HG02870 (cell line): ENCODE measurements around the gene RBP7.
"Not testable (repeated sequence)": the region's sequence is repeated elsewhere in the genome, so short reads cannot be mapped to it uniquely, and the experiment has no call there.

Source experiments
- ATAC-seq: cut with Tn5 transposase; IDR thresholded peaks from one replicate; pipeline ENCODE4 v1.9.1; 2021; ENCODE audit warnings: mild to moderate bottlenecking, moderate library complexity; ENCODE audit not compliant: unreplicated experiment

Gene RBP7

DNA sequence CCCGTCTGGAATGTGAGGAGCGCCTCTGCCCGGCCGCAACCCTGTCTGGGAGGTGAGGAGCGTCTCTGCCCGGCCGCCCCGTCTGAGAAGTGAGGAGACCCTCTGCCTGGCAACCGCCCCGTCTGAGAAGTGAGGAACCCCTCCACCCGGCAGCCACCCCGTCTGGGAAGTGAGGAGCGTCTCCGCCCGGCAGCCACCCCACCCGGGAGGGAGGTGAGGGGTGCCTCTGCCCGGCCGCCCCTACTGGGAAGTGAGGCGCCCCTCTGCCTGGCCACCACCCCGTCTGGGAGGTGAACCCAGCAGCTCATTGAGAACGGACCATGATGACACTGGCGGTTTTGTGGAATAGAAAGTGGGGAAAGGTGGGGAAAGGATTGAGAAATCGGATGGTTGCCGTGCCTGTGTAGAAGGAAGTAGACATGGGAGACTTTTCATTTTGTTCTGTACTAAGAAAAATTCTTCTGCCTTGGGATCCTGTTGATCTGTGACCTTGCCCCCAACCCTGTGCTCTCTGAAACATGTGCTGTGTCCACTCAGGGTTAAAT, 32.0 kb downstream of the RBP7 start:
- ATAC-seq = not testable (repeated sequence)

DNA sequence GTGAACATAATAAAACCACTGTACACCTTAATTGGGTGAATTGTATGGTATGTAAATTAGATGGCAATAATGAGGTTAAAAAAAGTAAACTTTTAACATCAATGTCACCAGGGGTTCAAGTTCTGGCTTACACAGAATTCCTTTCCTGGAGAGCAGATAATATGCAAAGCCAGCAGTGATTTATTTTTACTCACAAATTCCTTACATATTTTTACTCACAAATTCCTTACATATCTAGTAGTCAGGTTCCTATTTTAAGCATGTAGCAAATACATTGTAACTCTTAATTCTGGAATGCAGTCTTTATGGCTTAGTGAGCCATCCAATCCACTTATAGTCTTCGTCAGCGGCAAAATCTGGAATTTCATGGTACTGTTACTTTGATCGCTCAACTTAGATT, 34.4 kb downstream of the RBP7 start:
- ATAC-seq = no peak

DNA sequence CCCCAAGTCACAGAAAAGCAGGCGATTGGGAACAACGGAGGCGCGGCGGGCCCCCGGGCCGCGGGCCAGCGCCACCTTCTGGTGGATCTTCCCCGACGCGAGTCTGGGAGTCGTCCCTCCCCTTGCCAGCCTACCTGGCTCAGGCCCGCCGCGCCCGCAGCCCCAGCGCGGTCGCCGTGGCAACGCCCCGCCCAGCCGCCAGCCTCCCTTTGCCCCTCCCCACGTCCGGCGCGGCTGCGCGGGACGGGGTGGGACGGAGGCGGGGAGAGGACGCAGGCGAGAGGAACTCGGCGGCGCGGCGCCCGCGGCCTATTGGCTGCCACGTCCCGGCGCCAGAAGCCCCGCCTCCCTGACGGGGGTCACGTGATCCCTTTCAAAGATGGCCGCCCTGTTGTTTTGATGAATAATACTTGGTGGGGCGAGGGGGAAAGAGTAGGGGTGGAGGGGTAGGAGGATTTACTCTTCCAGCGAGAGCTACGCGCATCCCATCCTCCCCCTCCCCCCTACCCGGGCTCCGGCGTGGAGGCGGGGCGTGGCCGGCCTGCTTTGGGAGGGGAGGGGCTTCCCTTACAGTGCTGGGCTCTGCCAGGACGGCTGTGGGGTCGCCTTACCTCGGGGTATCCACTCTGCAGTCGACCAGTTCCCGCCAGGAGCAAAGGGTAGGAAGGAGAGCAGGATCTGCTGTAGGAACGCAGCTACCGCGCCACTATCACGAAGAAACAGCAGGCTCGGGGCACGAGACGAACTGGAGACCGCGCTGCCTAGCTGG, 35.7 kb downstream of the RBP7 start, which contains the start of gene UBE4B:
Gene UBE4B (plus strand): TSS at position 369 of the 769 bp plus-strand sequence. CDS start 713 bp downstream, outside the sequence.
- peak; percentile 93 for ATAC-seq

DNA sequence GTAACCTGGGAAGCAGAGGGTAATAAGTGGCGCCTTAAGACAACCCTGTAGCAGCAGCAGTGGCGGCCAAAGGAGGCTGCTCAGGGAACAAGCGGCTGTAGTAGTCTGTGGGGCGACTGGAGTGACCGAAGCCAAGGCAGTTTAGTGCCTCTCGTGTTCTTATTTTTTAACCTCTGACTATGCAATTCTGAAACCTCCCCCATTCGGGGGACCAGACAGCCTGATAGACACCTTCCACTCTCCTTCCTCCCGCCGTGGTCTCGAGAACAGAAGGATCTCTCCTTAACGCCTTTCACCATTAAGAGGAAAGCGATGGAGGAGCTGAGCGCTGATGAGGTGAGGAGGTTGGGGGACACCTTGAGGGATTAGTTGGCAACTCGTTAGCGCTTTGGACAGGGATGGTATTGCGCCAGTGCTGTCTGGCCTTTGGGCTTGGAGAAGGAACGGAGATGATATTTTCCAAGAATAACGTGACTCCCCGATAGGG, 36.4 kb downstream of the RBP7 start:
- ATAC-seq = peak; percentile 22

DNA sequence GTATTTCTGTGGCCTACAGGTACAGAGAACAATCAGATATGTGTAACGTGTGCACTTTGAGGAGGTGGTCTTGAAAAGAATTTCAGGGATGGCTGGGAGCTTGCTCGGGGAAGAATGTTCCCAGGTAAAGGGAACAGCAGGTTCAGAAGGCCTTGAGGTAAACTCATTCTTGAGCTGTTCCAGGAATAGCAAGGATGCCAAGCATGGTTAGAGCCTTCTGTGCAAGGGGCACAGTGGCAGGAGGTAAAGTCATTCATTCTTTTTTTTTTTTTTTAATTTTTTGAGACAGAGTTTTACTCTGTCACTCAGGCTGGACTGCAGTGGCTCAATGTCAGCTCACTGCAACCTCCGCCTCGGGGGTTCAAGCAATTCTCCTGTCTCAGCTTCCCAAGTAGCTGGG, 45.7 kb downstream of the RBP7 start:
- ATAC-seq = no peak

DNA sequence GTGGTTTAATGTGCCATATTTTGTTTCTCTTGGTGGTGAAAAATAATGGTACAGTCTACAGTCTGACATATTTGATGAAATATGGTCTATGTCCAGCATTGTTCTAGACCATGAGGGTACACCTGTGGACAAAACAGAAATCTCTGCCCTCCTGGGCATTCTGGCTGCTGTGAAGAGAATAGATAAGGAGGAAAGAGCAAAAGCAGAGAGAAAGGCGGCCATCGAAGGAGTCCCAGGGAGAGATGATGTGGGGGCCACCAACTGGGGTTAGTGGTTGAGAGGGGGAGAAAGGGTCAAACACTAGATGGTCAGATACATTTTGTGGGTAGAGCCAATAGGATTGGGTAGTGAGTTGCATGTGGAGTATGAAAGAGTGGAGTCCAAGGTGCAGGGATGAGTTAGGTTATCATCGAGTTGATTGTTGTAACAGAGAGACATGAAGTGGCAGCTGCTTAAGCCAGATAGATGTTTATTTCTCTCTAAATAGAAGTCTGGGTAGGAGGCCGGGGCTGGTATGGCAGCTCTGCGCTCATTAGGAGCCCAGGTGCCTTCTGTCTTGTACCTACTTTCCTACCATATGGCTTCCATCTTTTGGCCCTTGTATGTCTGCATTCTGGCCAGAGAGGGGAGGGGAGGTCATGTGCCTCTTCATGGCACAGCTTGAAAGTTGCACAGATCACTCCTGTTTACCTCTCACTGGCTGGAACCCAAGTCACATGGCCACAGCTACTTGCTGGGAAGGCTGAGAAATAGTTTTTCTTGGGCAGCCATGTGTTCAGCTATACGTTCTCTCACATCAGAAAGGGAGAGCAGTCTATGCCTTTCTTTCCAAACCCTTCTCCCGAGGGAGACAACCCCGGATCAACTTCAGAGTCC, 48.7 kb downstream of the RBP7 start:
- ATAC-seq = no peak

DNA sequence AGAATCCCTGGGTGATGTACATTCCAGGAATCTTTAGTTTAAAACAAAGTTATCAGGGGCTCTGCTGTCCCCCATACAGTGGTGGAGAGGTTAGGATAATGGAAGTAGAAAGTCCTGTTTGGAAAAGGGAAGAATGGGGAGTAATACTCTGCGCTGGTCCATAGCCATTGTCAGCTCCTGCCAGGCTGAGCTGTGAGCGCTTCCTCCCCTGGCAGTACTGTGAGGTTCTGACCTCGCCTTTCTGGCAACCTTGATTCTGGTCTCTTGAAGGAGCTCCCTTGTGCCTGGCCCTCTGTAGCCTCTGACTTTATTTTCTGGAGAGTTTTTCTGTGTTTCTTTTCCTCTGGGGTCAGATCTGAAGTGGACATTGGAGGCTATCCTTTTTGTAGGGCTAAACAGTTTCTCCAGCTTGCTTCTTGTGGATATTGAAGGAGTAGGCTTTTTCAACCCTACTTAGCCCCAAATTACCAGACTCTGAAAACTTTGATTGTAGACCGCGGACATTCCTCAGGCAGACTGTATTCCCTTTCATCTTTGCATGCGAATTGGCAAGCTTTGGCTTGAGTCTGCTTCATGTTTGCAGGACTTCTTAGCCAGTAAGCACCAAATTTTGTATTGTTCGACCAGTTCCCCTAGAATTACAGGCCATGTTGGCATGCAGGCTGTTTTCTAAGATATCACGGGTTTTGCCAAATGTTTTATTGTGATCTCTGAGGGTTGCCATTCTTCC, 49.5 kb downstream of the RBP7 start:
- no peak for ATAC-seq

DNA sequence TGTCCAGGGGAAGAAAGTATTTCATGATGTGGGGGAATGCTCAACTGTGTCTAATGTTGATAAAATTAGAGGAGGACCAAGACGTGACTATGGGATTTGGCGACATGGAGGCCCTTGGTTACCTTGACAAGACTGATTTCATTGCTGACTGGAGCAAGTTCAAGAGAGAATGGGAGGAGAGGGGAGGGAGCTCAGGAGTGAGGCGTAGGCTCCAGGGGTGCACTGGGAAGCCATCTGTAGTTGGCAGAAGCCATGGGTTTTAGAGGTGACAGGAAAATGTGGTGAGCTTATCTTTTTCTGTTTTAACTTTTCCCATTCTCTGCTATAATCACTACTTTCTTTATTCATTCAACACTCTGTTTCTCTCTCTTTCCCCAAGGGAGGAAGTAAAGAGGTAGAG, 51.6 kb downstream of the RBP7 start:
- ATAC-seq = no peak

DNA sequence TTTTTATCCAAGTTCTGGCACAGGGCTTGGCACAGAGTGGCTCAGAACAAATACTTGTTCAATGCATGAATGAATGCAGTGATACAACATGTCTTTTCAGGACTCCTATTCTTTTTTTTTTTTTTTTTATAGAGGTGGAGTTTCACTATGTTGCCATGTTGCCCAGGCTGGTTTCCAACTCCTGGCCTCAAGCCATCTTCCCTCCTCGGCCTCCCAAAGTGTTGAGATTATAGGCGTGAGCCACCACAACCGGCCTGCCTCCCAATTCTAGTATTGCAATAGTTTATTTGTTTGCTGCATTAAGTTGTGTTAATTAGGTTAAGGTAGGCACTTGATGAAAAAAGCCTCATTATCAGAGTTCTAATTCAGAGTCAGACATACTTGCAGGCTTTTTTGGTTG, 53.6 kb downstream of the RBP7 start:
- ATAC-seq = no peak

DNA sequence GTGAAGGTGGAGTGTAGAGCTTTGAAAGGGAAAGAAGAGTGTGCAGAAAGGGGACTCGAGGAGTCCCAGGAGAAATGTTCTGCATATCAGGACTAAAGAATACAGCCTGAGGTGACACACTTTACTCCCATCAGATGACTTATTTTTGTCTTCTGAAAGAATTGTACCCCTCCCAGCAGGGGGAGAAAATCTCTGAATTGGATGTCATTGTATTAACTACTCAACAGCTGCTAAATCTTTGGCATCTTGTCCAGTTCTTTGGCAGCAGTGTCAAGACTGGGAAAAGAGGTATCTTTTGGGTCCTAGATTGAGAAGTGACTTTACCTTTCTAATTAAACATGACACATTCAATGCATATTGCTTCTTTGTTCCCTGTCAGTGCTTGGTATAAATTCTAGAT, 54.6 kb downstream of the RBP7 start:
- ATAC-seq = no peak

DNA sequence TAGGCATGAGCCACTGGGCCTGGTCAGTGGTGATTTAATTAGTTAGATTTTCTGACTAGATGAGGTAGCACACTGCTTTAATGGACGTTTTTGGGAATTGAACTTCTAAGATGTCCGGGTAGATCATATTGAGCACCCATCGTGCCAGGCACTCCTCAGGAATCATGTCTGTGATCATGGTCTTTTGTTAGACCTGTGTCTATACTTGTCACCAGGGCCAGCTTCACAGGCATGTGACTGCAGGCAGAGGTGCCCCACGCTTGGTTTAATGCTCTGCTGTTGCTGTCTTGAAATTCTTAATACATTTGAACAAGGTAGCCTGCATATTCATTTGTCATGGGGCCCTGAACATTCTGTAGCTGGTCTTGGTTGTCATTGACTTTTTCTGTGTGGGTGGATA, 55.3 kb downstream of the RBP7 start:
- no peak for ATAC-seq

DNA sequence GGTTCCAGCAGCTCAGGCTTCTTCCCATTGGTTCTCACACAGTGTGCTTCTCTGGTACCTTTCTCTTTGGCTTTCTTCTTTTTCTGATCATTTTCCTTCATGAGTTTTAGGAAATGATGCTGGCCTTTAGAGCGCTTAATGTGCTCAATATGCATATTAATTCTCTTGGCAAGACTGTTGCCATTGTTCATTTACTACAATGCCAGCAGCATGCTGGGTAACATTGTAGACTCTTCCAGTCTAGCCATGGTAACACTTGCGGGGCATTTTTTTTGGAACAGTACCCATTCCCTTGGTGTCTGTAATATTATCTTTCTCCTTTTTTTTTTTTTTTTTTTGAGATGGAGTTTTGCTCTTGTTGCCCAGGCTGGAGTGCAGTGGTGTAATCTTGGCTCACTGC, 57.4 kb downstream of the RBP7 start:
- ATAC-seq = no peak

DNA sequence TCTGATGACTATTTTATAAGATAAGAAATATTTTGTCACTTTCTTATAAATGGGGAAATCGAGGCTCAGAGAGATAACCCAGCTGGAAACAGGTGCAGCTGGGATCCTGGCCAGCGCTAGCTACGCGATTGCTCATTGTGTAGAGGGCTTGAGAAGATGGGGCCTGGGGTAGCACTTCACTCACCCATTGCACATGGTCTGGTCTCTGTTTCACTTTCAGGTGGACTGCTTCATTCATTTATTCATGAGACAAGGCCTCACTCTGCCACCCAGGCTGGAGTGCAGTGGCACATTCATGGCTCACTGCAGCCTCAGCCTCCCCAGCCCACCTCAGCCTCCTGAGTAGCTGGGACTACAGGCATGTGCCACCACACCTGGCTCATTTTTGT, 59.6 kb downstream of the RBP7 start:
- no peak for ATAC-seq

DNA sequence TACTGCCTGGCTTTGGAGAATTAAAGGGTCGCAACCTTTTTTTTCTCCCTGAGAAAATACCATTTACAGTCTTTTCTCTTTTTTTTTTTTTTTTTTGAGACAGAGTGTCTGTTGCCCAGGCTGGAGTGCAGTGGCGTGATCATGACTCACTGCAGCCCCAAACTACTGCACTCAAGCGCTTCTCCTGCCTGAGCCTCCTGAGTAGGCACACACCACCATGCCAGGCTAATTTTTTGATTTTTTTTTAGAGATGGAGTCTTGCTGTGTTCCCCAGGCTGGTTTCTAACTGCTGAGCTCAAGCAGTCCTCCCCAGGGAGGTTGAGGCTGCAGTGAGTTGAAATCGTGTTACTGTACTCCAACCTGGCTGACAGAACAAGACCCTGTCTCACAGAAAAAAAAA, 60.3 kb downstream of the RBP7 start:
- ATAC-seq = no peak

DNA sequence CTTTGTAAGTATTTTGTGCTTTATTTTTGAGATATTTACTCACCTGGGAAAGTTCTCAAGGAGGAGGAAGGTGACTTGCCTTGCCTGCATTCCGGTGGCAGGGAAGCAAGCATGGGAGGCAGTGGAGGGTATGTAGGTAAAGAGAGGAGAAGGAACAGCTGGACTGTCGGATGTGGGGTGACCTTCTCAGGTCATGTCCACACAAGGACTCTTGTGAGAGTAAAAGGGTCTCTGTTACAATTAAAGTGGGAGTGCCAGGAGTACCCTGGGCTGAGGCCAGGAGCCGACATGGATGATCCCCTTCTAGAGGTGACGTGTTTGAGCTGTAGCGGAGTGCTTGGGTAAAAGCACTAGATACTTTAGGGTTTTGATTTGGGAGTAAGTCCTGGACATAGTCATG, 60.8 kb downstream of the RBP7 start:
- no peak for ATAC-seq

DNA sequence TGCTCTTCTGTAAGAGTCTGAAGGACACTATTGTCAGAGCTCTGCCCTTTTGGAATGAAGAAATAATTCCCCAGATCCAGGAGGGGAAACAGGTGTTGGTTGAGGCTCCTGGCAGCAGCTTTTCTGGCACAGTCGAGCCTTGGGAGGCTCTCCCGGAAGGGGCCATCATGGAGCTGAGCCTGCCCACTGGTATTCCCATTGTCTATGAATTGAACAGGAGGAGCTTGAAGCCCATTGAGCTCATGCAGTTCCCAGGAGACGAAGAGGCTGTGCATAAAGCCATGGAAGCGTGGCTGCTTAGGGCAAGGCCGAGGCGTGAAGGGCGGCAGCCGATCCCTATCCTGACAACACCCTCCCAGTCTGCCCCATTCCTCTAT, 62.3 kb downstream of the RBP7 start:
- ATAC-seq = no peak

DNA sequence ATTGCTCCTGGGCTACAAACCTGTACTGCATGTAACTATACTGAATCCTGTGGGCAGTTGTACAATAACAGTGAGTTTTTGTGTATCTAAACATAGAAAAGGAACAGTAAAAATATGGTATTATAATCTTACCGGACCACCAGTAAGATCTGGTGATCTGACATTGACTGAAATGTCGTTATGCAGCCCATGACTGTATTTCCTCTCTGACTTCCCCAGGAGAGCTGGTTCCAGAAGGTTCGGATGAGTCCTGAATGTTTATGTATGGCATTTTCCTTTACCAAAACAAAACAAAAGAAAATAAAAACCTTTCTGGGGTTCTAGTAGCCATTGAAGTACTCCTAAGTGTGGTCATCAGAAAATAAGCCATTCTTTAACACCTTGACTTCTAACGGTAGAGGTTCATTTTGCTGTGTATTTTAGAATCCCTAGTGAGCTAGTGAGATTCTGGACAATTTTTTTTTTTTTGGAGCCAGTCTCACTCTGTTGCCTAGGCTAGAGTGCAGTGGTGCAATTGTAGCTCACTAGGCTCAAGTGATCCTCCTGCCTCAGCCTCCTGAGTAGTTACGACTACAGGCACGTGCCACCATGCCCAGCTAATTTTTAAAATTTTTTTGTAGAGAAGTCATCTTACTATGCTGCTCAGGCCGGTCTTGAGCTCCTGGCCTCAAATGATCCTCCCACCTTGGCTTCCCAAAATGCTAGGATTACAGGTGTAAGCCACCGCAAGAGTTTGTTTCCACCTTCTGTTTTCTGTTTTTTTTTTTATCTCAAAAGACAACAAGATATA, 63.5 kb downstream of the RBP7 start:
- ATAC-seq = no peak

DNA sequence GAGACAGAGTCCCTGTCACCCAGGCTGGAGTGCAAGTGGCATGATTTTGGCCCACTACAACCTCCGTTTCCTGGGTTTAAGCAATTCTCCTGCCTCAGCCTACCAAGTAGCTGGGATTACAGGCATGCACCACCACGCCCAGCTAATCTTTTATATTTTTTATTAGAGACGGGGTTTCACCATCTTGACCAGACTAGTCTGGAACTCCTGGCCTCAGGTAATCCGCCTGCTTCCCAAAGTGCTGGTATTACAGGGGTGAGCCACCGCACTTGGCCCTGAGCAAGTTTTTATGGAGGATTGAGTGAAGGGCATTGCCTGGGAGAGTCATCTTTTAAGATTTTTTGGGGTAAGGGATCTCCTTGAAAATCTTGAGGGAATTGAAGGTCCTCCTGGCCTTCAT, 64.2 kb downstream of the RBP7 start:
- no peak for ATAC-seq

DNA sequence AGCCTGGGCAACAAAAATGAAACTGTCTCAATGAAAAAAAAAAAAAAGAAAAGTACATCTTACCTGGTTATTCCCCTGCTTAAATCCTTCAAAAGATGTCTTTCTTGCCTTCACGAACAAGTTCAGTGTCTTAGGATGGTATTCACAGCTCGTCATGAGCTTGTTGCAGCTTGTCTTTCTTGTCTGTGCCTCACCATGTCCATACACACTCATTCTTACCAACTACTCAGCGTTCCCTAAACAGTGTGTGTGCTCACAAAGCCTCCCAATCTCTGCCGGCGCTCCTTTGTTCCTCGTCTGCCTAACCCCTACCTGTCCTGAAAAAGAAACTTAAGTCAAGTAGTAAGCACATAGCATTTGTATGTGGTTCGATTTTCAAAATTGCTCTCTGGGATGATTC, 66.8 kb downstream of the RBP7 start:
- no peak for ATAC-seq
